Measurements from ENCODE around the gene HRNR.
"Not testable (repeated sequence)": the region's sequence is repeated elsewhere in the genome, so short reads cannot be mapped to it uniquely, and the experiment has no call there.

Gene HRNR

DNA sequence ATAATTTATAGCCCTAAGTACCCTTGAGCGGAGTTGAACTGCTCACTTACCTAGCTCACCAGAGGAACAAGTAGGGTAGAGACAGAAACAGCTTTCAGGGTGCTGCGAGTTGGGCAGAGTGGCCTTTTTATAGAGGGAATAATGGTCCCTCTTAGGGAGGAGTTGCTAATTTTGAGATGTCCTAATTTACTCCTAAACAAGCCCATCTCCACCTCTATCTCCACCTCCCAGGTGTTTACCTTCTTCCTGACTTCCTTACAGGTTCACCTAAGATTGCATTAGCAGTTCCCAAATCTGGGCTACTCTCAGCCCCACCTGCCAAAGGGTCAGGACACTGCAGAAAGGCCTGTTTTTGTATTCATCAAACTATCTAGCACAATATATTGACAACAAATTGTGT lies at the start of gene HRNR:
TSS of gene HRNR (minus strand) at position 101 of the 400 bp plus-strand sequence. CDS start 940 bp downstream, outside the sequence.
- no peak for DNase-seq (ENCODE audit: low read depth in 3 of 3)

DNA sequence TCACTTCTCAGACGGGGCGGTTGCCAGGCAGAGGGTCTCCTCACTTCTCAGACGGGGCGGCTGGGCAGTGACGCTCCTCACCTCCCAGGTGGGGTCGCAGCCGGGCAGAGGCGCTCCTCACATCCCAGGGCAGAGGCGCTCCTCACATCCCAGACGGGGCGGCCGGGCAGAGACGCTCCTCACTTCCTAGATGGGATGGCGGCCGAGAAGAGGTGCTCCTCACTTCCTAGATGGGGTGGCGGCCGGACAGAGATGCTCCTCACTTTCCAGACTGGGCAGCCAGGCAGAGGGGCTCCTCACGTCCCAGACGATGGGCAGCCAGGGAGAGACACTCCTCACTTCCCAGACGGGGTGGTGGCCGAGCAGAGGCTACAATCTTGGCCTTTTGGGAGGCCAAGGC lies 32.4 kb upstream of the HRNR start:
- DNase-seq (ENCODE audit: low read depth in 3 of 3) = not testable (repeated sequence)

DNA sequence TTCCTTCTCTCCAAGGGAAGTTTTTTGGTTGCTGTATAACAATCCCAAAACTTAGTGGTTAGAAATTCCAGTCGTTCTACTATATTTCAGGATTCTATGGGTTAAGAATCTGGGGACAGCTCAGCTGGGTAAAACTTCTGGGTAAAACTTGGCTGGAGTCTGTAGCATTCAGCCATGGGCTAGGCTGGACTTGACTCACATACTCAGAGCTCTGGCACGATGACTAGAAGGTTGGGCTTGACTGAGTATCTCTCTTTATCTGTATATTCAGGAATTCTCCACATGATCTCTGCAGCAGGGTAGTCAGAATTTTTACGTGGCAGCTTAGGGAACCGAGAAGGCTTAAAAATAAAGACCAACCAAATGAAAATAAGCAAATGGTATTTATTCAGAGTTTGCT lies 28.2 kb upstream of the HRNR start:
- DNase-seq (ENCODE audit: low read depth in 3 of 3) = no peak

DNA sequence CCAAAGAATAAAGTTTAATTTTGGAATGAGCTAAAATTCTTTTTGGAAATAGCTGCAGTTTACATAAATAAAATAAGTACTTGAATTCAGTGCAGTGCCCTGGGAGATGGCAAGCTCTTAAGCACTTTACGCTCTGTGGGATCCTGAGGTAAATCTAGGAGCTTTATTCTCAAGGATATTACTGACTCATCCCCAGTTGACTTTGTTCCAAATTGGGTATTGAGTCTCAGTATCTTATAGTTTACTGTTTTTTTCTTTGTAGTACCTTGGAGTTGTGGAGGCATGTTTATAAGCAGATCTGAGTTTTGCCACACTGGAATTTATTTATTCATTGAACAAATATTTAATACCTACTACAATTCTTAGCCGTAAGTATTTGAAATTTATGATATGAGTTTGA lies 27.4 kb upstream of the HRNR start:
- no peak for DNase-seq (ENCODE audit: low read depth in 3 of 3)

DNA sequence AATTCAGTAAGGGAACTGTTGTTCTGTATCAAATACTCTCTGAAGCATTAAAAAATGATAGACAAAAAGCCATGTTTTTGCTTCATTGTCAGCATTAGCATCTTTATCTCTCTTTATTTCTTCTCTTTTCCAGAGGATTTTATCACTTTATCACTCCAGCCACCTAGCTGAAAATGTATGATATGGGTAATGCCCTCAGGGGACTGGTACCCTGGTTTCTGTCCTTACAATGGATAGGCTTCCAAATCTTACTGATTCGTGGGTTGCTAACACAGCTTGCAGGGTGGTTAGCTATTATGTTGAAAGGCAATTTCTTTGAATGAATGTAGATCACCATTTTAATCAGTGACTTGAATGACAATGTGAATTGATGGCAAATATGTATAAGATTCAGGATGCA lies 23.3 kb upstream of the HRNR start:
- no peak for DNase-seq (ENCODE audit: low read depth in 3 of 3)

DNA sequence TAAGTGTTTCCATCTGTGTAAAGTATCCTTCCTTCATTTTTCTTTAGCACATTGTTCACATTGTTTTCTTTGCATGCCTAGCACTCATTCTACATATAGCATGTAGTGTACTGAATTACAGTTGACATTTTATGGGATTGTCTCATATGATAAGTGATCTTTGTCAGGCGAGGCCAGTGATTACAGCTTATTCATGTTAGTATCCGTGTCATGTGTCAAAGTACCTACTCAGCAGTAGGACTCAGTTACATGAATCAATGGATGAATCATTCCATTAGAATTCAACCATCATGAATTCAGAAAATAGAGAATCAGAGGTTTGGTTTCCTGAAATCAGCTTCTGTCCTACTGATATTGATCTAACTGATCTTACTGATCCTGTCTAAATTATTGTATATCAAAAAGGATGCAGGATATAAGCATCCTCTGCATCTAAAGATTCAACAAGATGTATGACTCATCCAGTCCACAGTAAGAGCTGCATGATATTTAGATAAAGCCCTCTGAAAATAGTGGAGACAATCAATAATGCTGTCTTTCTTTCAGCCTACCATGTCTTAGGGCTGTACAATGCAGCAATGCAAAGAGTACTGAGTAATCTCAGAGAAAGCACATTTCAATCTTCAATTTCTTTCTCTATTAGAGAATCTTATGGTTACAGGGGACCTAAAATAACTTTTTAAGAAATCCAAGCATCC lies 20.7 kb upstream of the HRNR start:
- DNase-seq (ENCODE audit: low read depth in 3 of 3) = no peak

DNA sequence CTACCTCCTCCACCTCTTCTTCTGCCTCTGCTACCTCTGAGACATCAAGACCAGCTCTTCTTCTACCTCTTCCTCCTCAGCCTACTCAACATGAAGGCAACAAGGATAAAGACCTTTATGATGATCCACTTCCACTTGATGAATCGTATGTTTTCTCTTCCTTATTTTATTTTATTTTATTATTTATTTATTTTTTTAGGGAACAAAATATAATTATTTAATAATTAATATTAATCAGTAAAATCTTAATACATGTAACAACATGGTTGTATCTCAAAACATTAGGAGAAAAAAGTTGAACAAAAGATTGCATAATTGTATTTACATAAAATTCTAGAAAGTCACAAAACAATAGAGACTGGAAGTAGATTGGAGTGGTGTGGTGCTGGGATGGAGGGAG lies 13.1 kb upstream of the HRNR start:
- DNase-seq (ENCODE audit: low read depth in 3 of 3) = no peak

DNA sequence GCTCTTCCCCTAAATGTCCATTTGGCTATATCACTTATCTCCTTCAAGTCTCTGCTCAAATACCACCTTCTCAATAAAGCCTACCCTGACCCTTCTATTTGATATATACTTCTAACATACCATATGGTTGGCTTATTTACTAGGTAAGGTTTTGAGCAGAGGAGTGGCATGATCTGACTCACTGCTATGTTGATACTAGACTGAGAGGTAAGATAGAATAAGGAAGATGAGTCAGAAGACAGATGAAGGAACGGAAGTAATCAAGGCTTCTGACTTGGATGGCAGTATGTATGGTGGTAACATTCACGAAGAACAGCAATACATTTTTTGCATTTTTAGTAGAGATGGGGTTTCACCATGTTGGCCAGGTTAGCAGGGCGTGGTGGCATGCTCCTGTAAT lies 4.8 kb upstream of the HRNR start:
- DNase-seq (ENCODE audit: low read depth in 3 of 3) = no peak

DNA sequence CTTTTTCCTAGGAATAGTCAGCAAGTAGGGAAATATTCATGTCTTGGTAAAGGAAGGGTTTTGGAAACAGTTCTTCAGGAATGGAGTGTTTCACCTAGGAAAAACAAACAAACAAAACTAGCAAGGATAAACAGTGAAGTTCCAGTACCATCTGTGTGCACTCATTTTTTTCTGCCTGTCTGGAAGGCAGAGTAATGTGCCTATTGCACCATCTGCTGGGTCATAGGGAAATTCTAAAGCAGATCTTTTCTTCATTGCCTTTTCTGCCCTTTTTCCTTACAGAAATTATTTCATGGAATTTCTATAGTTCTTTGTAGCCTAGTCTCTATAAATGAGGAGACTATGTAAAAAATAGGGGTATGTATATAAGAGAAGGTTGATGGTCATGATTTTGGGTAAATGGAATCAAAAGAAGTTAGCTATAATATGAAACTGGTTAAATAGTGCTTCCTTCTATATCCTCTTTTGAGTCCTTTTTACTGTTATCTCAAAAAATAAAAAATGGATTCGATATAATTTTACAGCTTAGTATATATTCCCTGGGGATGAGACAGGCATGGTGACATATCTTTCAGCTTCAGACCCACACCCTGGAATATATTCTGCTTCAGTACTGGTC lies 3.4 kb upstream of the HRNR start:
- DNase-seq (ENCODE audit: low read depth in 3 of 3) = no peak

DNA sequence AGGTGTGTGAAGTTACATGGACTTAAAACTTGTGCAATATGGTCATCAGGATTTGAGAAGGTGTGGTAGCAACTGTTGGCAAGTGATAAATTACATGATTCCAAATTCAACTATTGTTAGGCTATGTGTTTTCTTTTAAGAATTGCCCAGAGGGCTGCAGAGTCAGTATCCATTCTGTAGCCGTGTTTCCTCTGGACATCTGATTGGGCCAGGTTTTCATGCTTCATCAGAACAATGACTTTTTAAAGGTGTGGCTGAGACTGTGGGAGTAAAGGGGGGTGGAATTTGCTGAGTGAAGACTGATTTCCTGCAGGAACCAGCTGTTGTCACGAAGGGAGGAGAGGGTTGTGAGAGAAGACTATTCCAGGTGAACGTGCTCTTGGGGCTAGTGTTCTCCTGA lies 1.7 kb upstream of the HRNR start:
- DNase-seq (ENCODE audit: low read depth in 3 of 3) = no peak

DNA sequence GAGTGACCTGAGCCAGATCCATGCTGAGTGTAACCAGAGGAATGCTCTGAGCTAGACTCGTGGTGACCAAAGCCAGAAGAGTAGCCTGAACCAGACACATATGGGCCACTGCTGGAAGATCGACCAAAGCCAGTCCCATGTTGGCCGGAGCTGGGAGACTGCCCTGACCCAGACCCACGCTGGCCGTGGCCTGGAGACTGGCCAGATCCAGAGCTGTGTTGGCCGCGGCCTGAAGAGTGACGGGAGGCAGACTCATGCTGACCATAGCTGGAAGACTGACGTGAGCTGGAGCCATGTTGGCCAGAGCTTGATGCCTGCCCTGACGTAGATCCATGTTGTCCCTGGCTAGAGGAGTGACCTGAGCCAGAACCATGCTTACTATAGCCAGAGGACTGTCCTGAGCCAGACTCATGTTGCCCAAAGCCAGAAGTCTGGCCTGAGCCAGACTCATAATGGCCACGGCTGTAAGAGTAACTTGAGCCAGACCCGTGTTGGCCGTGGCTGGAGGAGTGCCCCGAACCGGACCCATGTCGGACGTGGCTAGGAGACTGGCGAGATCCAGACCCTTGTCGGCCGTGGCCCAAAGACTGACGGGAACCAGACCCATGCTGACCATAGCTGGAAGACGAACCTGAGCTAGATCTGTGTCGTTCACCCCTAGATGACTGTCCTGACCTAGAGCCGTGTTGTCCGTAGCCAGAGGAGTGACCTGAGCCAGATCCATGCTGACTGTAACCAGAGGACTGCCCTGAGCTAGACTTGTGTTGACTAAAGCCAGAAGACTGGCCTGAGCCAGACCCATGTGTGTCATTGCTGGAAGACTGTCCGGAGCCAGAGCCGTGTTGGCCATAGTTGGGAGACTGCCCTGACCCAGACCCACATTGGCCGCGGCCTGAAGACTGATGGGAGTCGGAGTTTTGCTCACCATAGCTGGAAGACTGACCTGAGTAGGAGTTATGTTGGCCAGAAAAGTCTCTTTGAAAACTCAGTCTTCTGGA lies 3.5 kb downstream of the HRNR start:
- DNase-seq (ENCODE audit: low read depth in 3 of 3) = no peak

DNA sequence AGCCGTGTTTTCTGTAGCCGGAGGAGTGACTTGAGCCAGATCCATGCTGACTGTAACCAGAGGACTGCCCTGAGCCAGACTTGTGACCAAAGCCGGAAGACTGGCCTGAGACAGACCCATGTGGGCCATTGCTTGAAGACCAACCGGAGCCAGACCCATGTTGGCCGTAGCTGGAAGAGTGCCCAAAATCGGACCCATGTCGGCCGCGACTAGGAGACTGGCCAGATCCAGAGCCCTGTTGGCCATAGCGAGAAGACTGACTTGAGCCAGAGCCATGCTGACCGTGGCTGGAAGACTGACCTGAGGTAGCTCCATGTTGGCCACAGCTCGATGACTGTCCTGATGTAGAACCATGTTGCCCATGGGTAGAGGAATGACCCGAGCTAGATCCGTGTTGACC lies 4.6 kb downstream of the HRNR start:
- not testable (repeated sequence) for DNase-seq (ENCODE audit: low read depth in 3 of 3)

DNA sequence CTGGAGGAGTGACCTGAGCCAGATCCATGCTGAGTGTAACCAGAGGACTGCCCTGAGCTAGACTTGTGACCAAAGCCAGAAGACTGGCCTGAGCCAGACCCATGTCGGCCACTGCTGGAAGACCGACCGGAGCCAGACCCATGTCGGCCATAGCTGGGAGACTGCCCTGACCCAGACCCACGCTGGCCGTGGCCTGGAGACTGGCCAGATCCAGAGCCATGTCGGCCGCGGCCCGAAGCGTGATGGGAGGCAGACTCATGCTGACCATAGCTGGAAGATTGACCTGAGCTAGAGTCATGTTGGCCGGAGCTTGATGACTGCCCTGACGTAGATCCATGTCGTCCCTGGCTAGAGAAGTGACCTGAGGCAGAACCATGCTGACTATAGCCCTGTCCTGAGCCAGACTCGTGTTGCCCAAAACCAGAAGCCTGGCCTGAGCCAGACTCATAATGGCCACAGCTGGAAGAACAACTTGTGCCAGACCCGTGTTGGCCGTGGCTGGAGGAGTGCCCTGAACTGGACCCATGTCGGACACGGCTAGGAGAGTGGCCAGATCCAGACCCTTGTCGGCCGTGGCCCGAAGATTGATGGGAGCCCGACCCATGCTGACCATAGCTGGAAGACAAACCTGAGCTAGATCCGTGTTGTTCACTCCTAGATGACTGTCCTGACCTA lies 5.1 kb downstream of the HRNR start:
- no peak for DNase-seq (ENCODE audit: low read depth in 3 of 3)

DNA sequence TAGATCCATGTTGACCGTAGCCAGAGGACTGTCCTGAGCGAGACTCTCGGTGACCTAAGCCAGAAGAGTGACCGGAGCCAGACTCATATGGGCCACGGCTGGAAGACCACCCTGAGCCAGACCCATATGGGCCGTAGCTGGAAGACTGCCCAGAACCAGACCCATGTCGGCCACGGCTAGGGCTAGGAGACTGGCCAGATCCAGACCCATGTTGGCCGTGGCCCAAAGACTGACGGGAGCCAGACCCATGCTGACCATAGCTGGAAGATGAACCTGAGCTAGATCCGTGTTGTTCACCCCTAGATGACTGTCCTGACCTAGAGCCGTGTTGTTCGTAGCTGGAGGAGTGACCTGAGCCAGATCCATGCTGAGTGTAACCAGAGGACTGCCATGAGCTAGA lies 8.4 kb downstream of the HRNR start:
- DNase-seq (ENCODE audit: low read depth in 3 of 3) = not testable (repeated sequence)

DNA sequence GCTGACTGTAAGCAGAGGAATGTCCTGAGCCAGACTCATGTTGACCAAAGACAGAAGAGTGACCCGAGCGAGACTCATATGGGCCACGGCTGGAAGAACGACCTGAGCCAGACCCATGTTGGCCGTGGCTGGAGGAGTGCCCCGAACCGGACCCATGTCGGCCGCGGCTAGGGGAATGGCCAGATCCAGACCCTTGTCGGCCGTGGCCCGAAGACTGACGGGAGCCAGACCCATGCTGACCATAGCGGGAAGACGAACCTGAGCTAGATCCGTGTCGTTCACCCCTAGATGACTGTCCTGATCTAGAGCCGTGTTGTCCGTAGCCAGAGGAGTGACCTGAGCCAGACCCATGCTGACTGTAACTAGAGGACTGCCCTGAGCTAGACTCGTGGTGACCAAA lies 9.1 kb downstream of the HRNR start:
- not testable (repeated sequence) for DNase-seq (ENCODE audit: low read depth in 3 of 3)

DNA sequence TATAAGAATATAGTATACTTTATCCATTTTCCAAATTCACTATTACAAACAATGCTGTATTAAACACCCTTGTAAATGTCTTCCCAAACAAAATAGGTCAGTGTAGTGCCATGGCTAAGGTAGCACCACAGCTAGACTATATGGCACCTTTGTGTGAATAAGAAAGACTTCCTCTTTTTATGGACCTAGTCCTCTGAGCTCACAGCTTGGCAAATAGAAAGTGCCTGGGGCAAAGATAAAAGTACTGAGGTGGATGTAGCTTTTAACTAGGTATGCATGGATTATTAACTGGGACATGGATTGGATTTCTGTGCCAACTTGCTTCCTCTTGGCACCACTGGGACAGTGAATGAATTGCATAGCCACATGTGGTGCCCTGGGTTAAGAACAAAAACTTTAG lies 25.0 kb downstream of the HRNR start:
- no peak for DNase-seq (ENCODE audit: low read depth in 3 of 3)

DNA sequence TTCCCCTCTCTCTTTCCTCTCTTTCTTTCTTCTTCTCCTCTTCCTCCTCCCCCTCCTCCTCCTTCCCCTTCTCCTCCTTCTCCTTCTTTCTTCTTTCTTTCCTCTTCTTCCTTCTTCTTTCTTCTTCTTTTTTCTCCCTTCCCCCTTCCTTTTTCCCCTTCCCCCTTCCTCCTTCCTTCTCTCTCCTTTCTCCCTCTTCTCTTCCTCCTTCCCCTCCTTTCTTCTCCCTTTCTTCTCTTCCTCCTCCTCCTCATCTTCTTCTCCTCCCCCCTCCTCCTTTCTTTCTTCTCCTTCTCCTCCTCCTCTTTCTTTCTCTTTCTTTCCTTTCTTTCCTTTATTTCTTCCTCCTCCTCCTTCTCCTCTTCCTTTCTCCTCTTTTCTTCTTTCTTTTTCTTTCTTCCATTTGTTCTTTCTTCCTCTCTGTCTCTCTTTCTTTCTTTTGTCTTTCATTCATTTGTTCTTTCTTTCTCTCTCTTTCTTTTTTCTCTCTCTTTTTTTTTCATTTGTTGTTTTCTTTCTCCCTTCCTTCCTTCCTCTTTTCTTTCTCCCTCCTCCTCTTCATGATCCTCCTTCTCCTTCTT lies 26.5 kb downstream of the HRNR start:
- DNase-seq (ENCODE audit: low read depth in 3 of 3) = no peak

DNA sequence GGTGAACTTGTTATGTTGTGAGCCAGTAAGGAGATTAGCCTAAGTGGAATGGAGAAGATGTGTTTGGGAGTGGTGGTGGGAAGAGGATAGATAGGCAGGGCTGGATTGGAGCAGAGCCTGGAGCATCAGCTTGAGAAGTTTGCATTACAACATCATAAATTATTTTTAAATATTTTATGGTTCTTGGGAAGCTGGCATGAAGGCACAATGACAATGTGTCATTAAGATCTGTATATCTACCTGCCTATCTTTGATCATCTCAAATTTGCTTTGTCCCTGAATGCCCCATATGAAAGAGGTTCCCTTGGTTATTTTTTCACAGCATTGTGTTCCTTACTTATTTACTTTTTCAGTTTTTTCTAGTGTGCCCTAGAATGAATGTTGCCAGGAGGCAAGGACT lies 32.3 kb downstream of the HRNR start:
- no peak for DNase-seq (ENCODE audit: low read depth in 3 of 3)

DNA sequence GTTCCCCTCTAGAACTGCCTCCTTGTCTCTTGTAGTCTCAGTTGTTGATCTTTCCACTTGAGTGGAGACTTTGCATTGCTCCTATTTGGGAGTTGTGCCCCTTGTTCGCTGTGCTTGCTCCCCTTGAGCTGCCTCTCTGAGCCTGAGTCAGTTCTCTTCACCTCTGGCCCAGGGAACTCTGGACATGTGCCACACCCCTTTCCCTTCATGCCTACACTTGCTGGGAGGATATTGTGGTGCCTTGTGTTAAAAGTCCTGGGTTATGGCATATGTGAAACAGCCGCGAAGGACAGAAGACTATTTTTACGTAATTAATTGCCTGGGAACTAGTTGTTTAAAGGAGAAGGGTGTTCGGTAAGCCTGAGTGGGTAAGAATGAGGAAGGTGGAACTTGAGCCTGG lies 32.7 kb downstream of the HRNR start:
- DNase-seq (ENCODE audit: low read depth in 3 of 3) = no peak

DNA sequence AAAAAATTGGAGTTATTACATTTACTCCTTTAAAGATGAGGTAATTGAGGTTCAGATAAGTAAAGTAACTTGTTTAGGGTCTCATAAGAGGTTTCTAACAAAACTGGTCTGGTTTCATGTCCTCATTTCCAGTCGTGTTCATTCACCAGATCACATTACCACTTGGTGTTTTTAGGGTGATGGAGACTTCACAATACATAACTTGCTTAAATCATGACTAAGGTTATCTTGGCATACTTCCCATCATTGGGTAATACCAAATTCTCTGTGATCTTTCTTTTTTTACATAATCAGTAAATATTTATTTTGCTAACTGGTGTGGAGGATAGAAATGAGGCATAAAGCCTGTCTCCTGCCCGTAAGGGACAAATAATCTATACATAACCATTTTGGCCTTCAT lies 33.4 kb downstream of the HRNR start:
- DNase-seq (ENCODE audit: low read depth in 3 of 3) = no peak

DNA sequence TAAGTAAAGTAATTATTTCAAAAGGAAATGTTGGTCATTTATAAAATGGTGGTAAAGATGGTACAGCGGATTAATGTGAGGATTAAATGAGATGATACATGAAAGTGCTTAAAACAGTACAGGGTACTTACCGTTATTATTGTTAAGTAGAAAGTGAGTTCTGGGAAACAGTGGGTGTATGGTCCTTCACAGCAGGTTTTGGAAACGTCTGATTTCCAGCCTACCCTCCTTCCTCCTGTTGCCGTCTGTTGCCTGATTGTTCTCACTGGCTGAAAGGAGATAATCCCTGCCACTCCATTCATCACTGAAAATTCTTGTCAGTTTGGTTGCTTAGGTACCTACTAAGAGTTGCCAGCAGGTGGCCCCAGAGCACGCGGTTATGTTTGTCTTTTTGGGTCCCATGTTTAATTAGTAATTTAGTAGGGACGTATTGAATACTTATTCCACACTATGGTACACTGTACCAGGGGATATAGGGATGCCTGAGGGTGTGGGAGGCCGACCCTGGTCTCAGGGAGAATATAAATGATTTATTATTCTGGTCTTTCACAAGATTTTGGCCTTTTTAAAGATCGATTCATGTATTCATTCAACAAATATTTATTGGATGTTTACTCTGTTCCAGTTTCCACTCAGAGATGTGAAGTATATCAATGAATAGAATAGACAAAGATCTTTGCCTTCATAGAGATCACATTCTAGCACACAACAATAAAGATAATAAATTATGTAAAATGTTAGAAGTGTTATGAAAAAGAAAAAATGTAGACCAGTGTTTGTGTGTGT lies 34.1 kb downstream of the HRNR start:
- peak; percentile 31 to 50 (median 45) for DNase-seq (ENCODE audit: low read depth in 3 of 3)
